Measurements from ENCODE around the gene DPYSL5. TPM values are rescaled to one million over a fixed set of nuclear protein-coding genes. Genes with fewer than 3 reads are reported as not detected.

The DPYSL5 gene
- polyA plus RNA-seq, 3 donors: not detected

DNA sequence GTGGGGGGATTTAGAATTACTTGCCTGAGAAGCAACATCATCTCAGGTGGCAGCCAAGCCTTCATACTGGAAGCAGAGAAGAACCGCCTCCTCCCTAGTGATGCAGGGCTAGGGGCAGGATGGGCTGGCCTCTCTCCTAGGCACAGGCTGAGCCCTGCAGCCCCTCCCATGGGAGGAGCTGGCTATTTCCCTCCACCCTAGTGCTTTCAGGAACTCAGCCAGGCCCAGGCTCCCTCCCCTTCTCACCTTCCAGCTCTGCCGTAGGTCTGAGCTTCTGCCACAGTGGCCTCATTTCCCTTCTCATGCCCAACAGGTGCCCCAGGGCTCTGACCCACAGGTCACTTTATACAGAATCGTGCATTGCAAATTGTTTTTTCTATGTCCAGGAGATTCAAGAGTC lies 31.0 kb upstream of the DPYSL5 start:
- intact Hi-C loops (cut with micrococcal nuclease): no loop called here
- Mint-ChIP-seq H3K4me1 (peaks cover 2% of the 10 kb centered on the region), H3K4me3 (no peak overlapping the region), H3K9me3 (peaks cover 0 to 6% (median 4%) of the 10 kb centered on the region in 7 donors), H3K27me3 (ENCODE audit: low read depth in 3 of 3) (peaks cover 18 to 32% (median 20%) of the 10 kb centered on the region in 3 donors), H3K36me3 (no peaks in the 10 kb centered on the region), H3K27ac (no peak overlapping the region)
- no peak for DNase-seq
- no peak overlapping the region for H3K4me3 ChIP-seq (replicated peaks in 1 of 3; ENCODE audit: low read depth in 2 of 3, low read length in 3 of 3)
- no peaks in the 10 kb centered on the region for H3K27me3 ChIP-seq (ENCODE audit: control insufficient read depth in 2 of 2, insufficient read depth in 2 of 2, low read length in 2 of 2)
- H3K9ac ChIP-seq (ENCODE audit: insufficient read depth, low read length, poor library complexity, severe bottlenecking): no peak overlapping the region
- no peak overlapping the region for H3K27ac ChIP-seq (ENCODE audit: low read depth in 1 of 2, low read length in 2 of 2)
- H3K9me3 ChIP-seq (replicated peaks in 1 of 2; ENCODE audit: control insufficient read depth in 1 of 2, insufficient read depth in 1 of 2, low read length in 2 of 2): no peaks in the 10 kb centered on the region
- TF ChIP-seq, protein P1, sequence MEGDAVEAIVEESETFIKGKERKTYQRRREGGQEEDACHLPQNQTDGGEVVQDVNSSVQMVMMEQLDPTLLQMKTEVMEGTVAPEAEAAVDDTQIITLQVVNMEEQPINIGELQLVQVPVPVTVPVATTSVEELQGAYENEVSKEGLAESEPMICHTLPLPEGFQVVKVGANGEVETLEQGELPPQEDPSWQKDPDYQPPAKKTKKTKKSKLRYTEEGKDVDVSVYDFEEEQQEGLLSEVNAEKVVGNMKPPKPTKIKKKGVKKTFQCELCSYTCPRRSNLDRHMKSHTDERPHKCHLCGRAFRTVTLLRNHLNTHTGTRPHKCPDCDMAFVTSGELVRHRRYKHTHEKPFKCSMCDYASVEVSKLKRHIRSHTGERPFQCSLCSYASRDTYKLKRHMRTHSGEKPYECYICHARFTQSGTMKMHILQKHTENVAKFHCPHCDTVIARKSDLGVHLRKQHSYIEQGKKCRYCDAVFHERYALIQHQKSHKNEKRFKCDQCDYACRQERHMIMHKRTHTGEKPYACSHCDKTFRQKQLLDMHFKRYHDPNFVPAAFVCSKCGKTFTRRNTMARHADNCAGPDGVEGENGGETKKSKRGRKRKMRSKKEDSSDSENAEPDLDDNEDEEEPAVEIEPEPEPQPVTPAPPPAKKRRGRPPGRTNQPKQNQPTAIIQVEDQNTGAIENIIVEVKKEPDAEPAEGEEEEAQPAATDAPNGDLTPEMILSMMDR (IDR thresholded peaks at IDR 0.05): no peak
- H3K4me2 ChIP-seq (replicated peaks; ENCODE audit: extremely low read depth, low read length, poor library complexity, severe bottlenecking): no peak overlapping the region
- no peaks in the 10 kb centered on the region for H3K4me1 ChIP-seq (ENCODE audit: control insufficient read depth in 1 of 2, insufficient read depth in 2 of 2, low read length in 2 of 2)
- no peaks in the 10 kb centered on the region for H4K20me1 ChIP-seq (ENCODE audit: insufficient read depth, low read length)
- WGBS (ENCODE audit: insufficient coverage): 14% methylated on average over 1 of the region's 3 CpGs
- no peaks in the 10 kb centered on the region for H3K36me3 ChIP-seq (replicated peaks in 1 of 2; ENCODE audit: control insufficient read depth in 1 of 2, insufficient read depth in 2 of 2, low read length in 2 of 2)
- H3K79me2 ChIP-seq (ENCODE audit: insufficient read depth, low read length): no peaks in the 10 kb centered on the region
- H2AFZ ChIP-seq (ENCODE audit: insufficient read depth, low read depth, low read length, poor library complexity, severe bottlenecking): no peak overlapping the region

DNA sequence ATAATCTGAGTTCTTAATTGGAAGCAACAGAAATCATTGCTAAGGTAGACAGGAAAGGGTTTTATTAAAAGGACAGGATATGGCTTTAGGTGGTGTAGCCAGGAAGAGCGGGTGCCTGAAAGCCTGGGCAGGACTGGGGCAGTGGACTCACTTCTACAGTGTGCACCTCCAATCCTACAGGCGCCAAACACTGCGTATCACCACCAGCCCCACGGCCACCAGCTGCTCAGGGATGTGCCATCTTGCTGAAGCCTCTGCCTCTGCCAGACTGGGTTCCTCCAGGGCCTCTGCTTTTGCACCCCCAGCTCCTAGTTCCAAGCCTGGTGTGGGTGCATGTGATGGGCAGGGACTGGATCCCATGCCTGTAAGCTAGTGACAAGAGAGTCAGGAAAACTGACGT lies 29.7 kb upstream of the DPYSL5 start:
- Histone ChIP-seq H3K79me2 (ENCODE audit: insufficient read depth, low read length) (no peaks in the 10 kb centered on the region), H3K4me1 (ENCODE audit: control insufficient read depth in 1 of 2, insufficient read depth in 2 of 2, low read length in 2 of 2) (peaks cover 3 to 4% of the 10 kb centered on the region in 2 donors), H3K9ac (ENCODE audit: insufficient read depth, low read length, poor library complexity, severe bottlenecking) (no peak overlapping the region), H3K27ac (ENCODE audit: low read depth in 1 of 2, low read length in 2 of 2) (no peak overlapping the region), H3K27me3 (ENCODE audit: control insufficient read depth in 2 of 2, insufficient read depth in 2 of 2, low read length in 2 of 2) (no peaks in the 10 kb centered on the region), H2AFZ (ENCODE audit: insufficient read depth, low read depth, low read length, poor library complexity, severe bottlenecking) (no peak overlapping the region), H3K4me3 (replicated peaks in 1 of 3; ENCODE audit: low read depth in 2 of 3, low read length in 3 of 3) (no peak overlapping the region), H4K20me1 (ENCODE audit: insufficient read depth, low read length) (no peaks in the 10 kb centered on the region), H3K4me2 (replicated peaks; ENCODE audit: extremely low read depth, low read length, poor library complexity, severe bottlenecking) (no peak overlapping the region), H3K9me3 (replicated peaks in 1 of 2; ENCODE audit: control insufficient read depth in 1 of 2, insufficient read depth in 1 of 2, low read length in 2 of 2) (no peaks in the 10 kb centered on the region), H3K36me3 (replicated peaks in 1 of 2; ENCODE audit: control insufficient read depth in 1 of 2, insufficient read depth in 2 of 2, low read length in 2 of 2) (no peaks in the 10 kb centered on the region)
- intact Hi-C loops (cut with micrococcal nuclease): no loop called here
- H3K27ac Mint-ChIP-seq: no peak overlapping the region
- TF ChIP-seq, protein P1 (IDR thresholded peaks at IDR 0.05): no peak
- H3K27me3 Mint-ChIP-seq (ENCODE audit: low read depth in 3 of 3): peaks cover 18 to 31% (median 20%) of the 10 kb centered on the region in 3 donors
- WGBS (ENCODE audit: insufficient coverage): 80% methylated on average over 1 of the region's 5 CpGs
- DNase-seq: no peak
- H3K4me1 Mint-ChIP-seq: peaks cover 9% of the 10 kb centered on the region
- no peak overlapping the region for H3K4me3 Mint-ChIP-seq
- no peaks in the 10 kb centered on the region for H3K36me3 Mint-ChIP-seq
- H3K9me3 Mint-ChIP-seq: peaks cover 0 to 7% (median 4%) of the 10 kb centered on the region in 7 donors

Data from CD14-positive monocyte (primary cell).